ENCODE results near the gene ALK.

ALK gene

GRCh38 chr2:29239209-29239960 is 682.0 kb downstream of the ALK start:
- DNase-seq = no peak

GRCh38 chr2:29238497-29238896 is 682.9 kb downstream of the ALK start:
- DNase-seq = no peak

GRCh38 chr2:29236074-29236473 is 685.3 kb downstream of the ALK start:
- no peak for DNase-seq

GRCh38 chr2:29235411-29235810 is 686.0 kb downstream of the ALK start:
- DNase-seq = no peak

- no peak for DNase-seq
These were observed 688.0 kb downstream of the ALK start for GRCh38 chr2:29233428-29233827.

- DNase-seq = no peak
These were observed 689.3 kb downstream of the ALK start for GRCh38 chr2:29232041-29232440.

- no peak for DNase-seq
These were observed 691.7 kb downstream of the ALK start for GRCh38 chr2:29229640-29230039.

GRCh38 chr2:29228947-29229346 is 692.4 kb downstream of the ALK start:
- DNase-seq = no peak

GRCh38 chr2:29227935-29228675 is 693.3 kb downstream of the ALK start:
- no peak for DNase-seq

GRCh38 chr2:29226808-29227207 is 694.6 kb downstream of the ALK start:
- DNase-seq = no peak

GRCh38 chr2:29226375-29226774 is 695.0 kb downstream of the ALK start:
- no peak for DNase-seq

- DNase-seq = no peak
These were observed 695.6 kb downstream of the ALK start for GRCh38 chr2:29225814-29226213.

- no peak for DNase-seq
These were observed 696.5 kb downstream of the ALK start for GRCh38 chr2:29224693-29225551.

- no peak for DNase-seq
These were observed 697.3 kb downstream of the ALK start for GRCh38 chr2:29223851-29224692.

GRCh38 chr2:29223257-29223656 is 698.1 kb downstream of the ALK start:
- no peak for DNase-seq

GRCh38 chr2:29222381-29223179 is 698.8 kb downstream of the ALK start:
- no peak for DNase-seq

GRCh38 chr2:29220506-29221270 is 700.7 kb downstream of the ALK start:
- no peak for DNase-seq

GRCh38 chr2:29219374-29219773 is 702.0 kb downstream of the ALK start:
- no peak for DNase-seq

GRCh38 chr2:29218550-29219125 is 702.7 kb downstream of the ALK start:
- no peak for DNase-seq

- no peak for DNase-seq
These were observed 703.3 kb downstream of the ALK start for GRCh38 chr2:29218071-29218470.

GRCh38 chr2:29216609-29216909 is 704.8 kb downstream of the ALK start:
- DNase-seq = no peak
